Loucy (cell line): ENCODE measurements around the gene LPGAT1.

Experiments used
- H2AFZ ChIP-seq: fragments of 200-600 bp; sonication (generic); 2 replicates; pipeline ENCODE4 v1.6.0; 2016; ENCODE audit warnings: antibody characterized with exemption, mild to moderate bottlenecking, low read length, moderate library complexity
- H3F3A ChIP-seq: fragments of 200-600 bp; 2 replicates; pipeline ENCODE4 v1.6.0; 2016; ENCODE audit warnings: antibody characterized with exemption, low read depth, mild to moderate bottlenecking
- H3K27me3 ChIP-seq: fragments of 200-600 bp; sonication (generic); 2 replicates; pipeline ENCODE4 v1.6.1; 2014; ENCODE audit warnings: low read length, mild to moderate bottlenecking; ENCODE audit not compliant: insufficient read depth, poor library complexity, severe bottlenecking
- H3K36me3 ChIP-seq: fragments of 200-600 bp; sonication (generic); 2 replicates; pipeline ENCODE4 v1.6.1; 2016; ENCODE audit warnings: low read length; ENCODE audit not compliant: insufficient read depth
- H3K4me1 ChIP-seq: fragments of 200-600 bp; sonication (generic); 2 replicates; pipeline ENCODE4 v1.5.1; 2014; ENCODE audit warnings: low read length, mild to moderate bottlenecking; ENCODE audit not compliant: insufficient read depth, poor library complexity, severe bottlenecking
- H3K4me2 ChIP-seq: fragments of 200-600 bp; sonication (generic); 2 replicates; pipeline ENCODE4 v1.6.0; 2014; ENCODE audit warnings: antibody characterized with exemption, low read length, low read depth, mild to moderate bottlenecking; ENCODE audit not compliant: poor library complexity, severe bottlenecking
- H3K4me3 ChIP-seq: fragments of 200-600 bp; sonication (generic); 2 replicates; pipeline ENCODE4 v1.5.1; 2014; ENCODE audit warnings: low read length, mild to moderate bottlenecking, mixed read lengths; ENCODE audit not compliant: poor library complexity, severe bottlenecking
- H3K79me2 ChIP-seq: fragments of 200-600 bp; sonication (generic); 2 replicates; pipeline ENCODE4 v1.6.1; 2014; ENCODE audit warnings: low read length; ENCODE audit not compliant: insufficient read depth
- H3K9ac ChIP-seq: fragments of 200-600 bp; sonication (generic); 2 replicates; pipeline ENCODE4 v1.6.0; 2014; ENCODE audit warnings: mild to moderate bottlenecking, low read depth, low read length, moderate library complexity; ENCODE audit not compliant: poor library complexity, severe bottlenecking
- H3K9me2 ChIP-seq: fragments of 200-600 bp; sonication (generic); replicated peaks from 2 replicates; pipeline ENCODE4 v1.6.1; 2016; ENCODE audit warnings: low read depth, low read length, mixed read lengths
- H3K9me3 ChIP-seq: fragments of 200-600 bp; sonication (generic); 2 replicates; pipeline ENCODE4 v1.6.1; 2014; ENCODE audit warnings: mild to moderate bottlenecking, antibody characterized with exemption, low read length, low read depth; ENCODE audit not compliant: insufficient read depth
- H4K20me1 ChIP-seq: fragments of 200-600 bp; sonication (generic); 2 replicates; pipeline ENCODE4 v1.6.0; 2014; ENCODE audit warnings: antibody characterized with exemption, low read length, mild to moderate bottlenecking; ENCODE audit not compliant: insufficient read depth, poor library complexity, severe bottlenecking
- EZH2phosphoT487 ChIP-seq: fragments of 200-600 bp; IDR thresholded peaks from 2 replicates; pipeline ENCODE4 v1.6.1; 2018; ENCODE audit warnings: antibody characterized with exemption, mild to moderate bottlenecking, moderate library complexity, borderline replicate concordance
- TF ChIP-seq, protein P1 (sequence below): fragments of 200-600 bp; sonication (generic); conservative IDR thresholded peaks from 2 replicates; pipeline ENCODE4 v1.5.1; 2014; ENCODE audit warnings: mild to moderate bottlenecking, antibody characterized with exemption, low read length

The LPGAT1 gene

GRCh38 chr1:211752317-211752716, 78.2 kb downstream of the LPGAT1 start:
- no peaks in the 10 kb centered on the region for H3K79me2 ChIP-seq
- H3K27me3 ChIP-seq = no peaks in the 10 kb centered on the region
- H3K4me1 ChIP-seq = no peaks in the 10 kb centered on the region
- no peak overlapping the region for H3K9ac ChIP-seq
- H2AFZ ChIP-seq = no peak overlapping the region
- no peaks in the 10 kb centered on the region for H3F3A ChIP-seq
- peaks cover 31% of the 10 kb centered on the region; the same call in 1 of the 2 replicates for H3K36me3 ChIP-seq
- no peak for TF ChIP-seq EZH2phosphoT487
- TF ChIP-seq, protein P1, sequence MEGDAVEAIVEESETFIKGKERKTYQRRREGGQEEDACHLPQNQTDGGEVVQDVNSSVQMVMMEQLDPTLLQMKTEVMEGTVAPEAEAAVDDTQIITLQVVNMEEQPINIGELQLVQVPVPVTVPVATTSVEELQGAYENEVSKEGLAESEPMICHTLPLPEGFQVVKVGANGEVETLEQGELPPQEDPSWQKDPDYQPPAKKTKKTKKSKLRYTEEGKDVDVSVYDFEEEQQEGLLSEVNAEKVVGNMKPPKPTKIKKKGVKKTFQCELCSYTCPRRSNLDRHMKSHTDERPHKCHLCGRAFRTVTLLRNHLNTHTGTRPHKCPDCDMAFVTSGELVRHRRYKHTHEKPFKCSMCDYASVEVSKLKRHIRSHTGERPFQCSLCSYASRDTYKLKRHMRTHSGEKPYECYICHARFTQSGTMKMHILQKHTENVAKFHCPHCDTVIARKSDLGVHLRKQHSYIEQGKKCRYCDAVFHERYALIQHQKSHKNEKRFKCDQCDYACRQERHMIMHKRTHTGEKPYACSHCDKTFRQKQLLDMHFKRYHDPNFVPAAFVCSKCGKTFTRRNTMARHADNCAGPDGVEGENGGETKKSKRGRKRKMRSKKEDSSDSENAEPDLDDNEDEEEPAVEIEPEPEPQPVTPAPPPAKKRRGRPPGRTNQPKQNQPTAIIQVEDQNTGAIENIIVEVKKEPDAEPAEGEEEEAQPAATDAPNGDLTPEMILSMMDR = no peak
- H4K20me1 ChIP-seq = no peaks in the 10 kb centered on the region
- H3K4me3 ChIP-seq = no peak overlapping the region
- H3K4me2 ChIP-seq = no peak overlapping the region
- H3K9me2 ChIP-seq = no peaks in the 10 kb centered on the region
- H3K9me3 ChIP-seq = no peaks in the 10 kb centered on the region

- no peaks in the 10 kb centered on the region for H3K9me3 ChIP-seq
- H3K4me1 ChIP-seq = no peaks in the 10 kb centered on the region
- peaks cover 33% of the 10 kb centered on the region; the same call in 1 of the 2 replicates for H3K36me3 ChIP-seq
- TF ChIP-seq, protein P1 = no peak
- no peak for TF ChIP-seq EZH2phosphoT487
- no peaks in the 10 kb centered on the region for H3F3A ChIP-seq
- H3K4me2 ChIP-seq = no peak overlapping the region
- H3K9ac ChIP-seq = no peak overlapping the region
- no peaks in the 10 kb centered on the region for H4K20me1 ChIP-seq
- no peak overlapping the region for H3K4me3 ChIP-seq
- no peaks in the 10 kb centered on the region for H3K27me3 ChIP-seq
- no peaks in the 10 kb centered on the region for H3K79me2 ChIP-seq
- H3K9me2 ChIP-seq = no peaks in the 10 kb centered on the region
- no peak overlapping the region for H2AFZ ChIP-seq
Measured at GRCh38 chr1:211751438-211751837, 79.1 kb downstream of the LPGAT1 start.

DNA sequence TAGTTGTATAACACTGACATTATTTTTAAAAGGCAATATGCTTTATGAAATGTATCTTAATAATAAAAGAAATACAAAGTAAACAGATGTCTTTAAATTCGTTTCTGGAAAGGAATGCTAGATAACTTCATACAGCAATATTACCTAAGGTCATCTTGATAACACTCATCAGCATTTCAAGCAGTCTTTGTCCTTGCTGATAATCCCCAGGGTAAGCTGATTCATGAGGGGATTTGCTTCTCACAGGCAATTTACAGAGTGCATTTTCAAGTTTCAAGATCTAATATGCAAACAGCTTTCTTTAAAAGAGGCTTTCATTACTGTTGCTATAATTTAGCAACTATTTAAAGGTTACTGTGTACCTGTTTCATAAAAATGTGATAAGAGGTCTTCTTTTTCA, 80.0 kb downstream of the LPGAT1 start:
- Histone ChIP-seq H2AFZ (no peak overlapping the region), H3K4me2 (no peak overlapping the region), H3K9ac (no peak overlapping the region), H3K9me2 (no peaks in the 10 kb centered on the region), H3K36me3 (peaks cover 33% of the 10 kb centered on the region; the same call in 1 of the 2 replicates), H3K4me1 (no peaks in the 10 kb centered on the region), H3K9me3 (no peaks in the 10 kb centered on the region), H3K4me3 (no peak overlapping the region), H3K79me2 (no peaks in the 10 kb centered on the region), H4K20me1 (no peaks in the 10 kb centered on the region), H3K27me3 (no peaks in the 10 kb centered on the region), H3F3A (no peaks in the 10 kb centered on the region)
- TF ChIP-seq EZH2phosphoT487 = no peak
- TF ChIP-seq, protein P1 = no peak
